IMR-90 (cell line): Measurements from ENCODE around the gene ANKRD22. TPM values are rescaled to one million over a fixed set of nuclear protein-coding genes. Genes with fewer than 3 reads are reported as not detected.

Source experiments
- ATAC-seq: fragments of 200-7000 bp; cut with Tn5 transposase; 2 replicates; pipeline ENCODE4 v1.9.1; 2020; ENCODE audit warnings: low read depth, mild to moderate bottlenecking, moderate library complexity
- BruUV-seq: library from RNA; stranded (reverse); fragments of 400-500 nt; replicated peaks from 2 replicates; lab custom pipeline; 2021; lab: Mats Ljungman, UMichigan
- CTCF ChIA-PET: fragments of 300-600 bp; formaldehyde crosslinking; extraction: SDS; loops from one replicate; lab custom pipeline; 2021; ENCODE audit warnings: antibody characterized with exemption; lab: Yijun Ruan, JAX
- POLR2A ChIA-PET: fragments of 300-600 bp; sonication (Branson Sonifier 250); formaldehyde crosslinking; loops from one replicate; lab custom pipeline; 2022; ENCODE audit warnings: antibody characterized with exemption; ENCODE audit not compliant: unreplicated experiment; lab: Charles Lee
- DNase-seq: peaks from one replicate; pipeline ENCODE4 v3.0.0; 2013
- H2AFZ ChIP-seq: replicated peaks from 2 replicates; pipeline ENCODE3; 2013; ENCODE audit warnings: low read length, mild to moderate bottlenecking; ENCODE audit not compliant: poor library complexity
- H2AK5ac ChIP-seq: 2 replicates; pipeline ENCODE4 v1.6.1; 2013; ENCODE audit warnings: low read depth, low read length, inconsistent platforms
- H2AK9ac ChIP-seq: replicated peaks from 2 replicates; pipeline ENCODE3; 2013; ENCODE audit warnings: mild to moderate bottlenecking, low read depth, low read length, moderate library complexity; ENCODE audit not compliant: poor library complexity
- H2BK120ac ChIP-seq: 2 replicates; pipeline ENCODE4 v1.6.1; 2013; ENCODE audit warnings: low read depth, low read length, inconsistent platforms
- H2BK15ac ChIP-seq: 3 replicates; pipeline ENCODE4 v1.6.1; 2013; ENCODE audit warnings: low read depth, low read length, inconsistent platforms
- H2BK20ac ChIP-seq: 2 replicates; pipeline ENCODE4 v1.6.1; 2013; ENCODE audit warnings: low read depth, mild to moderate bottlenecking, inconsistent platforms, low read length, moderate library complexity
- H2BK5ac ChIP-seq: 2 replicates; pipeline ENCODE4 v1.6.1; 2013; ENCODE audit warnings: mild to moderate bottlenecking, low read depth, low read length, inconsistent platforms; ENCODE audit not compliant: poor library complexity, severe bottlenecking
- H3K14ac ChIP-seq: replicated peaks from 2 replicates; pipeline ENCODE4 v1.6.1; 2013; ENCODE audit warnings: low read depth, low read length, inconsistent platforms
- H3K18ac ChIP-seq: 2 replicates; pipeline ENCODE4 v1.6.1; 2013; ENCODE audit warnings: low read depth, low read length, control low read depth
- H3K23ac ChIP-seq: 2 replicates; pipeline ENCODE4 v1.6.1; 2013; ENCODE audit warnings: low read depth, low read length, inconsistent platforms
- H3K27ac ChIP-seq: 2 replicates; pipeline ENCODE4 v1.5.1; 2013; ENCODE audit warnings: mild to moderate bottlenecking, control low read depth, low read length; ENCODE audit not compliant: insufficient read depth
- H3K27me3 ChIP-seq: 2 replicates; pipeline ENCODE4 v1.6.1; 2013; ENCODE audit warnings: low read length; ENCODE audit not compliant: control insufficient read depth, insufficient read depth
- H3K36me3 ChIP-seq: 2 replicates; pipeline ENCODE4 v1.6.1; 2013; ENCODE audit warnings: low read length, mixed read lengths; ENCODE audit not compliant: control insufficient read depth, insufficient read depth
- H3K4ac ChIP-seq: 2 replicates; pipeline ENCODE4 v1.6.1; 2013; ENCODE audit warnings: low read depth, low read length, inconsistent platforms
- H3K4me1 ChIP-seq: 2 replicates; pipeline ENCODE4 v1.6.1; 2013; ENCODE audit warnings: low read length, mixed read lengths; ENCODE audit not compliant: control insufficient read depth, insufficient read depth
- H3K4me2 ChIP-seq: 2 replicates; pipeline ENCODE4 v1.6.1; 2013; ENCODE audit warnings: low read depth, mild to moderate bottlenecking, control low read depth, low read length, moderate library complexity
- H3K4me3 ChIP-seq: 2 replicates; pipeline ENCODE4 v1.5.1; 2013; ENCODE audit warnings: low read depth, mild to moderate bottlenecking, control low read depth, low read length, moderate library complexity; ENCODE audit not compliant: insufficient read depth
- H3K56ac ChIP-seq: 2 replicates; pipeline ENCODE4 v1.6.1; 2013; ENCODE audit warnings: low read length, inconsistent platforms; ENCODE audit not compliant: insufficient read depth; ENCODE audit errors: extremely low read depth
- H3K79me1 ChIP-seq, 2 experiments: 2 replicates each; pipeline ENCODE4 v1.6.1; 2013; ENCODE audit warnings: low read length in 2 of 2, inconsistent platforms in 1 of 2, low read depth in 1 of 2
- H3K9ac ChIP-seq: 2 replicates; pipeline ENCODE4 v1.6.1; 2013; ENCODE audit warnings: low read depth, low read length, control low read depth
- H3K9me1 ChIP-seq: 2 replicates; pipeline ENCODE4 v1.6.1; 2013; ENCODE audit warnings: low read length, inconsistent platforms; ENCODE audit not compliant: insufficient read depth
- H3K9me3 ChIP-seq: 2 replicates; pipeline ENCODE4 v1.6.1; 2013; ENCODE audit warnings: low read length; ENCODE audit not compliant: control insufficient read depth, insufficient read depth
- H4K20me1 ChIP-seq: 2 replicates; pipeline ENCODE4 v1.6.1; 2013; ENCODE audit warnings: low read length, inconsistent platforms; ENCODE audit not compliant: insufficient read depth
- H4K5ac ChIP-seq: 2 replicates; pipeline ENCODE4 v1.6.1; 2013; ENCODE audit warnings: mild to moderate bottlenecking, low read depth, low read length, control low read depth
- H4K8ac ChIP-seq, 2 experiments: 2 replicates each; pipeline ENCODE4 v1.6.1; 2013; ENCODE audit warnings: low read depth in 2 of 2, low read length in 2 of 2, control low read depth in 1 of 2, inconsistent platforms in 1 of 2
- H4K91ac ChIP-seq: 2 replicates; pipeline ENCODE4 v1.6.1; 2013; ENCODE audit warnings: low read depth, low read length, inconsistent platforms; ENCODE audit not compliant: insufficient read depth
- BHLHE40 ChIP-seq: fragments of 150-350 bp; IDR thresholded peaks from 2 replicates; pipeline ENCODE4 v1.6.1; 2016; ENCODE audit warnings: mild to moderate bottlenecking, low read depth, low read length
- CEBPB ChIP-seq: IDR thresholded peaks from 2 replicates; pipeline ENCODE4 v1.6.1; 2012; ENCODE audit warnings: low read depth, low read length, improper control_type of control experiment
- CHD1 ChIP-seq: IDR thresholded peaks from 2 replicates; pipeline ENCODE4 v1.6.1; 2012; ENCODE audit warnings: low read depth, low read length, improper control_type of control experiment
- CTCF ChIP-seq: conservative IDR thresholded peaks from 2 replicates; pipeline ENCODE4 v1.5.1; 2012; ENCODE audit warnings: mild to moderate bottlenecking, low read depth, low read length, improper control_type of control experiment
- ELK1 ChIP-seq: fragments of 150-350 bp; IDR thresholded peaks from 2 replicates; pipeline ENCODE4 v1.6.1; 2016; ENCODE audit warnings: low read depth, mild to moderate bottlenecking, low read length, moderate library complexity, borderline replicate concordance
- FOS ChIP-seq: fragments of 150-350 bp; IDR thresholded peaks from 2 replicates; pipeline ENCODE4 v1.6.1; 2016; ENCODE audit warnings: low read depth, low read length
- MAFK ChIP-seq: IDR thresholded peaks from 2 replicates; pipeline ENCODE4 v1.6.1; 2012; ENCODE audit warnings: low read depth, low read length, improper control_type of control experiment
- MAZ ChIP-seq: IDR thresholded peaks from 2 replicates; pipeline ENCODE4 v1.6.1; 2012; ENCODE audit warnings: low read depth, mild to moderate bottlenecking, low read length, improper control_type of control experiment, moderate library complexity, borderline replicate concordance
- MXI1 ChIP-seq: IDR thresholded peaks from 2 replicates; pipeline ENCODE4 v1.6.1; 2012; ENCODE audit warnings: low read depth, mild to moderate bottlenecking, low read length, moderate library complexity, borderline replicate concordance
- NFE2L2 ChIP-seq: fragments of 150-350 bp; IDR thresholded peaks from 2 replicates; pipeline ENCODE4 v1.6.1; 2016; ENCODE audit warnings: low read depth, mild to moderate bottlenecking, low read length
- POLR2A ChIP-seq: IDR thresholded peaks from 2 replicates; pipeline ENCODE4 v1.6.1; 2012; ENCODE audit warnings: mild to moderate bottlenecking, low read depth, low read length
- RAD21 ChIP-seq: IDR thresholded peaks from 2 replicates; pipeline ENCODE4 v1.6.1; 2012; ENCODE audit warnings: low read length, improper control_type of control experiment
- RCOR1 ChIP-seq: IDR thresholded peaks from 2 replicates; pipeline ENCODE4 v1.6.1; 2012; ENCODE audit warnings: mild to moderate bottlenecking, low read length, improper control_type of control experiment; ENCODE audit not compliant: insufficient replicate concordance
- RFX5 ChIP-seq: IDR thresholded peaks from 2 replicates; pipeline ENCODE4 v1.8.0; 2012; ENCODE audit warnings: low read depth, mild to moderate bottlenecking, low read length, moderate library complexity
- SMC3 ChIP-seq: fragments of 150-350 bp; IDR thresholded peaks from 2 replicates; pipeline ENCODE4 v1.6.1; 2016; ENCODE audit warnings: low read depth, mild to moderate bottlenecking, antibody characterized with exemption, low read length, moderate library complexity
- USF2 ChIP-seq: fragments of 150-350 bp; IDR thresholded peaks from 2 replicates; pipeline ENCODE4 v1.6.1; 2017; ENCODE audit warnings: mild to moderate bottlenecking, antibody characterized with exemption, low read length, low read depth
- WGBS, 2 experiments: methylation state at CpG; one replicate each; pipeline versions ENCODE4 v1.1.5 to v1.1.7; 2013; ENCODE audit warnings: missing lambda C conversion rate in 2 of 2; ENCODE audit not compliant: insufficient read length in 1 of 2; ENCODE audit errors: extremely low coverage in 2 of 2; 5-methylcytosine and 5-hydroxymethylcytosine counted together
- dilution Hi-C: fragments of 300-500 bp; cut with HindIII; formaldehyde crosslinking; loops from one replicate; pipeline ENCODE4 v1.14.3; 2018; ENCODE audit warnings: low sequenced_read_pairs; ENCODE audit not compliant: unreplicated experiment
- in situ Hi-C: fragments of 300-500 bp; cut with MboI; formaldehyde crosslinking; loops from 3 replicates; pipeline ENCODE4 v1.14.3; 2019; ENCODE audit warnings: low sequenced_read_pairs, inconsistent platforms, mixed read lengths
- intact Hi-C: fragments of 100-400 bp; cut with micrococcal nuclease; formaldehyde crosslinking; loops from 2 replicates; pipeline ENCODE4 v1.10.0; 2022
- polyA plus RNA-seq, 3 experiments: library from polyadenylated mRNA; depleted of rRNA; stranded (reverse); fragments of >200 nt; gene quantifications; 2 replicates each; pipeline ENCODE4 v1.2.3, GENCODE V29; 2012; ENCODE audit warnings: low replicate concordance in 1 of 3
- total RNA-seq: library from RNA; depleted of rRNA; stranded (reverse); fragments of >200 nt; gene quantifications from 2 replicates; pipeline ENCODE4 v1.2.3, GENCODE V29; 2012

Gene ANKRD22
- total and polyA plus RNA-seq, 2 of the 4 experiments (the other 2 are of a cell fraction): not detected

- H3K56ac ChIP-seq: no peak overlapping the region
- H4K20me1 ChIP-seq: no peaks in the 10 kb centered on the region
- dilution Hi-C loops (no loop called here), in situ Hi-C loops (no loop called here), intact Hi-C loops (no loop called here)
- no peak overlapping the region for H2BK5ac ChIP-seq
- CTCF ChIA-PET: no interaction called here
- no peak overlapping the region for H4K91ac ChIP-seq
- no peak overlapping the region for H2BK20ac ChIP-seq
- no peaks in the 10 kb centered on the region for H3K79me1 ChIP-seq
- TF ChIP-seq POLR2A (no peak), RFX5 (no peak), CEBPB (no peak), RAD21 (no peak), CTCF (no peak), ELK1 (no peak), MAZ (no peak), BHLHE40 (no peak), USF2 (no peak), RCOR1 (no peak), FOS (no peak), CHD1 (no peak), MXI1 (no peak), MAFK (no peak), SMC3 (no peak), NFE2L2 (no peak)
- no peaks in the 10 kb centered on the region for H3K36me3 ChIP-seq
- no peak overlapping the region for H3K4me2 ChIP-seq
- no TSS peak for BruUV-seq
- WGBS, 2 experiments: 87% methylated on average over 3 of the region's 10 CpGs; no CpG with 5 or more reads in 1 of the 2 experiments
- no peak overlapping the region for H3K4me3 ChIP-seq
- H3K9me1 ChIP-seq: no peaks in the 10 kb centered on the region
- no peak overlapping the region for H3K4ac ChIP-seq
- H2AK9ac ChIP-seq: no peak overlapping the region
- no peak overlapping the region for H4K8ac ChIP-seq
- H2BK15ac ChIP-seq: no peak overlapping the region
- no peak for DNase-seq
- H3K27me3 ChIP-seq: peaks cover 1% of the 10 kb centered on the region; the same call in 1 of the 2 replicates
- H3K14ac ChIP-seq: no peak overlapping the region
- no peaks in the 10 kb centered on the region for H3K9me3 ChIP-seq
- no peaks in the 10 kb centered on the region for H3K4me1 ChIP-seq
- H4K5ac ChIP-seq: no peak overlapping the region
- no peak overlapping the region for H2BK120ac ChIP-seq
- no peak overlapping the region for H3K27ac ChIP-seq
- no peak overlapping the region for H3K9ac ChIP-seq
- H2AFZ ChIP-seq: no peak overlapping the region
- ATAC-seq: no peak
- no peak overlapping the region for H3K18ac ChIP-seq
- no peak overlapping the region for H2AK5ac ChIP-seq
- no peak overlapping the region for H3K23ac ChIP-seq
- POLR2A ChIA-PET: no interaction called here
Observed at GRCh38 chr10:88786032-88786770, 65.4 kb downstream of the ANKRD22 start.
